ENCODE measurements around the gene TRIM65. TPM values are rescaled to one million over a fixed set of nuclear protein-coding genes. Genes with fewer than 3 reads are reported as not detected.

The TRIM65 gene
- total RNA-seq, 1 experiment from 2014 or later: 21.1 TPM

DNA sequence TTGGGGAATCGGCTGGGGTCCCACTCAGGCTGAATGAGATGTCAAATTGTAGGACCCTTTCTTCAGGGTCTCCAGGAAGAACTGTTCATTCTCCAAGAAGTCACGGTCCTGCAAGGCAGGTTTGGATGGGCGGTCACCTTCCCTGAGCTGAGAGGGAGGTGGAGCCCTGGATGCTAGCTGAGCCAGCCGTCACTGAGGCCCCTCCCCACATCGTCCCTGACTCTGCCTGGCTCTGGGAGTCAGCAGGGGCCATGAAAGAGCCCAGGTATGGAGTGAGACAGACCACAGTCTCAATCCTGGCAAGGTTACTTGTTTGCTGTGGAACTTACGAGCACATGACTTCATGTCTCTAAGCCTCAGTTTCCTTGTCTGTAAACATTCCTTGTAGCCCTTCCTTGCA is 13.9 kb upstream of the TRIM65 start:
- no peaks in the 10 kb centered on the region for H3K36me3 ChIP-seq (ENCODE audit: low read depth)
- no peak overlapping the region for H3K27ac ChIP-seq
- H3K4me3 ChIP-seq: no peak overlapping the region
- no peaks in the 10 kb centered on the region for H3K9me2 ChIP-seq (ENCODE audit: insufficient read depth)
- no peaks in the 10 kb centered on the region for H4K20me1 ChIP-seq (ENCODE audit: insufficient read depth)
- H3K27me3 ChIP-seq (ENCODE audit: insufficient read depth, low read depth): no peaks in the 10 kb centered on the region
- ChIA-PET POLR2A (ENCODE audit: unreplicated experiment) (no interaction called here), CTCF (interaction anchor here (0.5 kb wide), 1 partner anchor 389 kb away, joined by 5 read pairs; no protein-coding TSS in a partner anchor)
- H3K4me1 ChIP-seq (replicated peaks; ENCODE audit: insufficient read depth): no peaks in the 10 kb centered on the region
- no TSS peak for BruUV-seq (replicated peaks)
- intact Hi-C loops (cut with micrococcal nuclease; ENCODE audit: unreplicated experiment): no loop called here
- no peaks in the 10 kb centered on the region for H3K79me2 ChIP-seq (ENCODE audit: low read depth)
- TF ChIP-seq EZH2 (IDR thresholded peaks at IDR 0.05; ENCODE audit: low read depth): no peak
- TF ChIP-seq, protein P1, sequence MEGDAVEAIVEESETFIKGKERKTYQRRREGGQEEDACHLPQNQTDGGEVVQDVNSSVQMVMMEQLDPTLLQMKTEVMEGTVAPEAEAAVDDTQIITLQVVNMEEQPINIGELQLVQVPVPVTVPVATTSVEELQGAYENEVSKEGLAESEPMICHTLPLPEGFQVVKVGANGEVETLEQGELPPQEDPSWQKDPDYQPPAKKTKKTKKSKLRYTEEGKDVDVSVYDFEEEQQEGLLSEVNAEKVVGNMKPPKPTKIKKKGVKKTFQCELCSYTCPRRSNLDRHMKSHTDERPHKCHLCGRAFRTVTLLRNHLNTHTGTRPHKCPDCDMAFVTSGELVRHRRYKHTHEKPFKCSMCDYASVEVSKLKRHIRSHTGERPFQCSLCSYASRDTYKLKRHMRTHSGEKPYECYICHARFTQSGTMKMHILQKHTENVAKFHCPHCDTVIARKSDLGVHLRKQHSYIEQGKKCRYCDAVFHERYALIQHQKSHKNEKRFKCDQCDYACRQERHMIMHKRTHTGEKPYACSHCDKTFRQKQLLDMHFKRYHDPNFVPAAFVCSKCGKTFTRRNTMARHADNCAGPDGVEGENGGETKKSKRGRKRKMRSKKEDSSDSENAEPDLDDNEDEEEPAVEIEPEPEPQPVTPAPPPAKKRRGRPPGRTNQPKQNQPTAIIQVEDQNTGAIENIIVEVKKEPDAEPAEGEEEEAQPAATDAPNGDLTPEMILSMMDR (conservative IDR thresholded peaks at IDR 0.05): no peak
- no peak overlapping the region for H3K4me2 ChIP-seq
- peaks cover 17% of the 10 kb centered on the region for H3F3A ChIP-seq (ENCODE audit: insufficient read depth, low read depth)
- no peaks in the 10 kb centered on the region for H3K9me3 ChIP-seq (ENCODE audit: insufficient read depth, low read depth)
- H2AFZ ChIP-seq: no peak overlapping the region
- DNase-seq: no peak

DNA sequence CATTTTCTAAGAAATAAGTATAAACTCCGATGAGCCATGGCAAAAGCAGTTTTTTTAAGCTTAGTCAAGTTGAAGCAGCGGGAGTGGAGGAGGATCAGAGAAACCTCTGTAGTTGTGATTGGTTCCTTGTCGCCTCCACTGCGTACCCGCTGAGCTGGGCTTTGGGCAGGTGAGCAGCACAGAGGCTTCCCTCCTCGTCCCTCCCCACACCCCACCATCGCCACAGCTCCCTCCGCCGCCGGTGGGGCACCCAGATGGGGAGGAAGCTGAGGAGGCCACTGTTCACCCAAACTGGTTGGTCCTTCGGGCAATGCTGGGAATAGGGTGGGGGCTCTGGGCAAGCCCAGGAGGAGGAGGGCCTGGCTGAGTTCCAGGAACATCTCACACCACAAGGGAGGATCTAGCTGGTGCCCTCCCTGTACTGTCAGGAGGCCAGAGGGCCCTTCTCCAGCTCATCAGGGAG is 13.1 kb upstream of the TRIM65 start:
- no TSS peak for BruUV-seq (replicated peaks)
- no peaks in the 10 kb centered on the region for H3K9me2 ChIP-seq (ENCODE audit: insufficient read depth)
- no peaks in the 10 kb centered on the region for H4K20me1 ChIP-seq (ENCODE audit: insufficient read depth)
- peaks cover 17% of the 10 kb centered on the region for H3F3A ChIP-seq (ENCODE audit: insufficient read depth, low read depth)
- TF ChIP-seq, protein P1 (conservative IDR thresholded peaks at IDR 0.05): no peak
- TF ChIP-seq EZH2 (IDR thresholded peaks at IDR 0.05; ENCODE audit: low read depth): no peak
- H3K4me1 ChIP-seq (replicated peaks; ENCODE audit: insufficient read depth): no peaks in the 10 kb centered on the region
- H3K79me2 ChIP-seq (ENCODE audit: low read depth): no peaks in the 10 kb centered on the region
- no peak for DNase-seq
- no peak overlapping the region for H2AFZ ChIP-seq
- H3K27ac ChIP-seq: no peak overlapping the region
- no peak overlapping the region for H3K4me3 ChIP-seq
- H3K4me2 ChIP-seq: no peak overlapping the region
- POLR2A ChIA-PET (ENCODE audit: unreplicated experiment): interaction anchor here (0.6 to 0.7 kb wide), 2 partner anchors 29 to 235 kb away, joined by 3 read pairs; no protein-coding TSS in a partner anchor
- H3K27me3 ChIP-seq (ENCODE audit: insufficient read depth, low read depth): no peaks in the 10 kb centered on the region
- H3K36me3 ChIP-seq (ENCODE audit: low read depth): no peaks in the 10 kb centered on the region
- intact Hi-C loops (cut with micrococcal nuclease; ENCODE audit: unreplicated experiment): loop anchor here (5.0 to 10.0 kb wide), 4 partner anchors 195 to 392 kb away; partner anchors contain the start of gene EXOC7
- no peaks in the 10 kb centered on the region for H3K9me3 ChIP-seq (ENCODE audit: insufficient read depth, low read depth)
- CTCF ChIA-PET: no interaction called here

DNA sequence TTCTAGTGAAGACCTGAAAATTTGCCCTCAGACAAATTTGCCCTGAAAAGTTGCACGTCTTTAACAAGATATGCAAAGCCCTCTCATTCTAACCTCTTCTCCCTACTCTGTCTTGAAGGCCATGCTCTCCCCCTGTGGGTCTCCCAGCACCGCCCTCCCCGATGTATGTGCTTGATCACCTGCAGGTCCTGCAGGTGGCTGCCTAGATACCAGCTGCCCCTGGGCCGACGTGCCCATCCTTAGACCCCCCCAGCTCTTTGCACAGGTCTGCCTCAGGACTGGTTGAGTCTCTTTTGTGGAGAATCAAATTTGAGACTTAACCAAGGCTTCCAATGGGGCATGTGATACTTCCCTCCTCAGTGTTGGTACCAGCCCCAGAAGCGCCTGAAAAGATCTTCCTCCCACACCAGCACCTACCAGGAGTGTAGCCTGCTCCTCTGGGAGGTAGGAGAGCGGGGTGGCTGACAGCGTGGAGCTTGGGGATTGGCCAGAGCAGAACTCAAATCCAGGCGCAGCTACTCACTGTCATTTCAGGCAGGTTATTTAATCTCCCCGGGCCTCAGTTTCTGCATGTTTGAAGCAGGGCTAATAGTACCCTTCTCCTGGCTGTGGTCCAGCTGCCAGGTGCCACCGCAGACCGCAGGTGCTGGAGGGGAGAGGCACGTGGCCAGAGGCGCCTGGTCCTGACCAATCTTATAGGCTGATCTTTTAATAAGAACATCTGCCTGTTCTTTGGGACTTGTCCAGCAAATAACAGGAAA is 12.5 kb upstream of the TRIM65 start:
- H3K4me3 ChIP-seq: no peak overlapping the region
- peaks cover 19% of the 10 kb centered on the region for H3F3A ChIP-seq (ENCODE audit: insufficient read depth, low read depth)
- no peaks in the 10 kb centered on the region for H3K9me2 ChIP-seq (ENCODE audit: insufficient read depth)
- H2AFZ ChIP-seq: no peak overlapping the region
- DNase-seq: no peak
- TF ChIP-seq EZH2 (IDR thresholded peaks at IDR 0.05; ENCODE audit: low read depth): no peak
- TF ChIP-seq, protein P1 (conservative IDR thresholded peaks at IDR 0.05): no peak
- H3K4me2 ChIP-seq: no peak overlapping the region
- H3K27ac ChIP-seq: no peak overlapping the region
- H4K20me1 ChIP-seq (ENCODE audit: insufficient read depth): no peaks in the 10 kb centered on the region
- H3K27me3 ChIP-seq (ENCODE audit: insufficient read depth, low read depth): no peaks in the 10 kb centered on the region
- H3K36me3 ChIP-seq (ENCODE audit: low read depth): no peaks in the 10 kb centered on the region
- CTCF ChIA-PET: interaction anchor here (0.6 kb wide), 1 partner anchor 429 kb away, joined by 3 read pairs; no protein-coding TSS in a partner anchor
- no peaks in the 10 kb centered on the region for H3K9me3 ChIP-seq (ENCODE audit: insufficient read depth, low read depth)
- no TSS peak for BruUV-seq (replicated peaks)
- POLR2A ChIA-PET (ENCODE audit: unreplicated experiment): interaction anchor here (0.6 to 0.7 kb wide), 2 partner anchors 28 to 234 kb away, joined by 3 read pairs; no protein-coding TSS in a partner anchor
- H3K79me2 ChIP-seq (ENCODE audit: low read depth): peaks cover 2% of the 10 kb centered on the region
- no peaks in the 10 kb centered on the region for H3K4me1 ChIP-seq (replicated peaks; ENCODE audit: insufficient read depth)
- intact Hi-C loops (cut with micrococcal nuclease; ENCODE audit: unreplicated experiment): loop anchor here (5.0 to 10.0 kb wide), 4 partner anchors 196 to 393 kb away; partner anchors contain the start of gene EXOC7

Data from PC-9 (cell line).